Hypothalamus (tissue), 51 donors: ENCODE measurements around the gene PNPLA7.
"Not testable (repeated sequence)": the region's sequence is repeated elsewhere in the genome, so short reads cannot be mapped to it uniquely, and the experiment has no call there.

ENCODE experiments used
- DNase-seq, 51 donors: peaks; one replicate each; lab custom pipeline; 2025; lab: John Stamatoyannopoulos, UW

PNPLA7 gene

DNA sequence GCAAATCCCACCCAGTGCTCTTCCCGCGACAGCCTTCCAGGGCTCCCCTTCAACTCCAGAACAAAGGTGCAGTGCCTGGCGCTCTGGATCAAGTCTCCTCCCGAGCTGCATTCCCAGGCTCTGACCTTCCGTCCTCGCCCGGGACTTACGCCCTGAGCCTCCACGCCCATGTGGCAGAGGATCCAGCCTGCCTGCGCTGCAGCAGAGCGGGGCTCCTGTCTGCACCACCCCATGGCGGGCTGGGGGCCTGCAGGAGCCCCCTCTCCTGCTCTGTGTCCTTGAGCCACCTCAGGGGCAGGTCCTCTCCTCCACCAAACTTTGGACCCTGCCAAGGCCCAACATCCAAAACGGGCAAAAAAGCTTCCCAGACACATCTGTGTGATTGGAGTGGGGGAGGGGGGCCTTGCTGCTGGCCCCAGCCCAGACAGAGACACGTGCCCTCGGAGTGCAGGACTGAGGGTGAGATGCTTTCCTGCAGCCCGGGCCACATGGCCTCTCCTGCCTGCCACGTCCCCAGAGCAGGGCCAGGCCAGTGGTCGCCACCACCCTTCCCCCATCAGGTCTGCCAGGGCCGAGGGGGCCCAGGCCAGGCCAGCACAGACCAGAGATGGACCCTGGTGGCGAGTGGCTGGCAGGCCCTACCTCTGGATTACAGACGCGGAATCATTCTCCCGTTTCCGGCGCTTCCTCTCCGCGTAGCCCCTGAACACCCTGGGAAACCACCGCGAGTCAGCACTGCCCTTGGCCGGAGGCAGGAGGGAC, 95.4 kb downstream of the PNPLA7 start:
- no peak for DNase-seq

DNA sequence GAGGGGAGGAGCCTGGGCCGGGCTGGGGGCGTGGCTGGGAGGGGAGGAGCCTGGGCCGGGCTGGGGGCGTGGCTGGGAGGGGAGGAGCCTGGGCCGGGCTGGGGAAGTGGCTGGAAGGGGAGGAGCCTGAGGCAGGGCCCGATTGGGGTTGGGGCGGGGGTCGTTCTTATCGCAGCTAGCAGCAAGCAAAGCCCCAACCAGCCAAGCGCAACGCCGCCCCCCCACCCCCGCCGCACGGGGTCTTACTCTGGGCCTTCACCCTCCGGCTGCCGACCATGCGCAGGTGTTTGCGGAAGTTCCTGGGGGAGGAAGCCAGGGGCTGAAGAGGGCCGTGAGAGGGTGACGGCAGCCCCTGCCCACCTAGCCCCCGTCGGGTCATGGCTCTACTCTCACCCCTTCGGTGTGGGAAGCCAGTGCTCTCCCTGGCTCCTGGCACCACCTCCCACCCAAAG, 96.0 kb downstream of the PNPLA7 start:
- peak in 4 of 51 donors; percentile 38 to 65 (median 50) for DNase-seq

GRCh38 chr9:137453643-137454081, 96.5 kb downstream of the PNPLA7 start:
- DNase-seq: peak in 17 of 51 donors; percentile 18 to 65 (median 48)

DNA sequence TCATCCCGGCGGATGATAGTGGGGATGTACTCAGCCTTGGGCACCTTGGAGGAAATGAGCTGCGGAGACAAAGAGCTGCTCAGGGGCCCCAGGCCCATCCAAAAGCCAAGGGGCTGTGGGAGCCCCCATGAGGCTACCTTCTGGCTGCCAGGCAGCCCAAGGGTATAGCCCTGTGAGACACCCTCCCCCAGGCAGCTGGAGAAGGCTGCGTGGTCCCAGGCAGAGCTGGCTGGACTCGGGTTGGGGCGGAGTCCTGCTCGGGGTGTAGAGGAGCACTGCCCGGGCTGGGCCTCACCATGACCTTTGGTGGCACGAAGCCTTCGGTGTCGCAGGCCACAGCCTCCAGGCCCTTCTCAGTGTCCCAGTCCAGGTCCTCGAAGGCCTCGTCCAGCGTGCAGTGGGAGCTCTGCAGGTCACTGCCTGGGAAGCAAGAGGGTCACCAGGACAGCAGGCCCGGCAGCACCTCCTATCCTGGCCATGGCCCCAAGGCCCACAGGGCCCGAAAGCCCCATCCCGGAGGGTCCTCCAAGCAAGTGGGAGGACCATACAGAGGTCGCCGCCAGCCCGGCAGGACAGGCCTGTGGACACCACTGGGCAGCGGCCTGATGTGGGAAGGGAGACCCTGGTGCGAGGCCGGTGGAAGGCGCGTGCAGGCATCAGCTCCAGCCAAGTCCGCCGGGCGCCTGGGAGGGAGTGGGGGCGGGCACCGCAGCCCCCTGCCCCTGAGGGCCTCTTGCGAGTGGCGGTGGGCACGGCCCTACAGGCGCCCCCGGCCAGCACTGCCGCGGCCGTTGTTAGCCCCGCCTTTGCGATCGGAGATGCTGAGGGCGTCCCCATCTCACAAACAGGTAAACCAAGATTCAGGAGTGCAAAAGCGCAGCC, 97.2 kb downstream of the PNPLA7 start:
- no peak for DNase-seq

DNA sequence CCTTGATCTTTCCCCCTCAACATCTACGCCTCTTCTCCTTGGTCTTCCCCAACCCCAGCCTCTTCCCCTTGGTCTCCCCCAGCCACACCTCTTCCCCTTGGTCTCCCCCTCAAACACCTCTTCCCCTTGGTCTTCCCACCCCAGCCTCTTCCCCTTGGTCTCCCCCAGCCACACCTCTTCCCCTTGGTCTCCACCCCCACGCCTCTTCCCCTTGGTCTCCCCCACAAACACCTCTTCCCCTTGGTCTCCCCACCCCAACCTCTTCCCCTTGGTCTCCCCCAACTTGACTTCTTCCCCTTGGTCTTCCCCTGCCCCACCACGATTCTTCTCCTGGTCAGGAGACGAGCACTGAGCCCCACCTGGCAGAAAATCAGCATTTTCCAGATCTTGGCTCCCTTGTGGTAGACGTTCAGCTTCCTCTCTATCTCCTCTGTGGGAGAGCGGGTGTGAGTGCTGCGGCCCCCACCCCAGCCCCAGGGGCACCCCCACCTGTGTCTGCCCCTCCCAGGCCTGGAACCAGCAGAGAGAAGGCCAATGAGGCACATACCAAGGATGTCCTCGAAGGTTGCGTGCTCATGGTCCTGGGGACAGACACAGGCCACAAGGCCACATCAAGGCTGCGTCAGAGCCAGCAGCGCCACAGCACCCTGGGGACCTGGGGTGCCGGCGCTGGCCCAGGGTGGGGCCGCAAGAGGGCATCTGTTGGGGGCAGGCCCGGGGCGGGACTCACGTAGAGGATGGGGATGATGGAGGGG, 98.0 kb downstream of the PNPLA7 start:
- DNase-seq: no peak

- DNase-seq: not testable (repeated sequence)
Measured at GRCh38 chr9:137451264-137452005, 98.8 kb downstream of the PNPLA7 start.

DNA sequence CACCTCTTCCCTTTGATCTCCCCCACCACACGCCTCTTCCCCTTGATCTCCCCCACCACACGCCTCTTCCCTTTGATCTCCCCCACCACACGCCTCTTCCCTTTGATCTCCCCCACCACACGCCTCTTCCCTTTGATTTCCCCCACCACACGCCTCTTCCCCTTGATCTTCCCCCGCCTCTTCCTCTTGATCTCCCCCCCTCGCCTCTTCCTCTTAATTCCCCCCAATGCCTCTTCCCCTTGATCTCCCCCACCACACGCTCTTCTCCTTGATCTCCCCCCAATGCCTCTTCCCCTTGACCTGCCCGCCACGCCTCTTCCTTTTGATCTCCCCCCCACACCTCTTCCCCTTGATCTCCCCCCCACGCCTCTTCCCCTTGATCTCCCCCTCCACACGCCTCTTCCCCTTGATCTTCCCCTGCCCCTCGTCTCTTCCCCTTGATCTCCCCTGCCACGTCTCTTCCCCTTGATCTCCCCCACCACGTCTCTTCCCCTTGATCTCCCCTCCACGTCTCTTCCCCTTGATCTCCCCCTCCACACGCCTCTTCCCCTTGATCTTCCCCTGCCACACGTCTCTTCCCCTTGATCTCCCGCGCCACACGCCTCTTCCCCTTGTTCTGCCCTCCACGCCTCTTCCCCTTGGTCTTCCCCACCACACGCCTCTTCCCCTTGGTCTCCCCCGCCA, 99.5 kb downstream of the PNPLA7 start:
- not testable (repeated sequence) for DNase-seq

DNA sequence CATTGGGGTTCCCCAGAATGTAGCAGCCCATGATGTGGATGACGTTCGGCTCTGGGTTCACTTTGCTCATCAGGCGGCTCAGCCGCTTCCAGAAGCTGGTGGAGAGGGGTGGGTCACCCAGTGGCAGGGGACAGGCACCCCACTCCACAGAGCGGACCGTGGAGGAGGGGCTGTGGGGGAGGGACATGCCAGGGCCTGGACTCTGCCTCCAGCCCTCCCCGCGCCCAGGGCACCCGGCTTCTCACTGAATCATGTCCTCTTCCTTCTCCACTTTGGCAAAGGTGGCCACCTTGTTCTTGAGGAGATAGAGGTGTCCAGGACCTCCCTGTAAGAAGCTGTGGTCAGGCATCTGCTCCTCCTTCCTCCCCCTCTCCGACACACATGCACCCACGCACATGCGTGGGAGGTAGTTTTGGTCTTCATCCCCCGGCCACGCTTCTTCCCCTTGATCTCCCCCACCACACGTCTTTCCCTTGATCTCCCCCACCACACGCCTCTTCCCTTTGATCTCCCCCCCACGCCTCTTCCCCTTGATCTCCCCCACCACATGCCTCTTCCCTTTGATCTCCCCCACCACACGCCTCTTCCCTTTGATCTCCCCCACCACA, 100.2 kb downstream of the PNPLA7 start:
- DNase-seq: no peak

DNA sequence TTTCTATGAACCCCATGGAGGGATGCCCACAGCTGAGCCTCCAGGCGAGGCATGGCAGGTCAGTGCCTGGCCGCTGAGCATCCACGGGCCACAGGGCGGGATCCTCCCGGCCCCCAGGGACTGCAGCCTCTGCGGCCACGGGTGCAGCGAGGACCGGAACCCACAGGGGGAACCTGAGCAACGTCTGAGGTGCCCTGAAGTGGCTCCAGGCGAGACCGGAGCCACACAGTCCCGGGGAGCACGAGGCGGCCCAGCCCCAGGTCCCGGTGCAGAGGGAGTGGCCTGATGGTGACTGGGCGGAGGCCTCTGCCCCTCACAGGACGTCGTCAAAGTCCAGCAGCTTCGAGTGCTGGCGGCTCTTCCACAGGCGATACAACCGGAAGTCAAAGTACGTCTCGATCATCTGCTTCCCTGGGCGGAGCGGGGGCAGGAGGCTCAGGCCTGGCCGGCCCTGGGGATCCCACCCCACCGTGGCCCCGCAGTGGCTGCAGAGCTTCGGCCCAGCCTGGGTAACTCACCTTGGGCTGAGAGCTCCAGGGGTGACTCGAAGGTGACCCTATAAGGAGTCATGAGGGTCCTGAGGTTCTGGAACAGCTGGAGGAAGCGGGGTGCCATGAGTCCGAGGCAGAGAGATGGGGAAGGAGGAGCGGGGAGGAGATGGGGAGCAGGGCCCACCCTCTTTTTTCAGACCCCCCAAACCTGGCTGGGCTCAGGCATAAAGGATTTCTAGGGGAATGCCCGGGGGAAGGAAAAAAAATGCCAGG, 100.9 kb downstream of the PNPLA7 start:
- DNase-seq: no peak

DNA sequence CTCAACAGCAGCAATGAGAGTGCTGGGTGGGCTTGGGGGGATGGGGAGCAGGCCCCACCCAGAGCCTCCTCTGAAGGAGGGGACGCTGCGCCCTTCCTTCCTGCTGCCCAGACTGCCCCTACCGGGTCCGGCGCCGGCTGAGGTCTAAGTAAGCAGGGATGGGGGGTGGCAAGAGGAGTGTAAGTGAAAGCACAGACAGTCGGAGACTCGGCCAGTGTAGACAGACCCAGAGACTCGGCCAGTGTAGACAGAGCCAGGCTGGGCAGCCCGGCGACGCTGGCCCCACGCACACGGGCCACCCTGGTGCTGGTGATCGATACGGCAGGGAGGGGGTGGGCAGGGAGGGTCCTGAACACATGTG, 101.6 kb downstream of the PNPLA7 start:
- DNase-seq: no peak

GRCh38 chr9:137447722-137448601, 102.2 kb downstream of the PNPLA7 start:
- DNase-seq: peak in 22 of 51 donors; percentile 20 to 69 (median 44)

- DNase-seq: peak in 7 of 51 donors; percentile 14 to 49 (median 30)
Measured at GRCh38 chr9:137446851-137447471, 103.2 kb downstream of the PNPLA7 start.

GRCh38 chr9:137445930-137446431, 104.2 kb downstream of the PNPLA7 start:
- DNase-seq: no peak

DNA sequence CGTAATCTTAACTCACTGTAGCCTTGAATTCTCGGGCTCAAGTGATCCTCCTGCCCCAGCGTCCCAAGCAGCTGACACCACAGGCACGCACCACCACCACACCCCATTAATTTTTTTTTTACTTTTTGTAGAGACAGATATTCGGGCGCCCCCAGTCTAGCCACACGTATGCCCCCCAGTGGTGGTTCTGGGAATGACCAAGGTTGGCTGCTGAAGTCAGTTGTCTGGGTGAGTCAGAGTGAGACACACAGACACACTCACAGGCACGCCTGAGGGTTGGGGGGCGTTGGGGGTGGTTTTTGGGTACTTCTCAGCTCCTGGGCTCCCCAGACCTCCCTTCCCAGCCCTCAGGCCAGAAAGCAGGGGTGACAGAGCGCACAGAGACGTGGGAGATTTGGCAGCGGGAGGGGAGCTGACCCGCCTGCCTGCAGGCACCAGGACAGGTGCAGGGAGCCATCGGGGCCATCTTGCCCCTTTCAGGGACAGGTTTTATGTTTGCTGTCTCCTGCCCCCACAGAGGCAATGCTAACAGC, 104.9 kb downstream of the PNPLA7 start:
- DNase-seq: peak in 39 of 51 donors; percentile 11 to 83 (median 48)

- DNase-seq: no peak
Measured at GRCh38 chr9:137444106-137444790, 106.0 kb downstream of the PNPLA7 start.

DNA sequence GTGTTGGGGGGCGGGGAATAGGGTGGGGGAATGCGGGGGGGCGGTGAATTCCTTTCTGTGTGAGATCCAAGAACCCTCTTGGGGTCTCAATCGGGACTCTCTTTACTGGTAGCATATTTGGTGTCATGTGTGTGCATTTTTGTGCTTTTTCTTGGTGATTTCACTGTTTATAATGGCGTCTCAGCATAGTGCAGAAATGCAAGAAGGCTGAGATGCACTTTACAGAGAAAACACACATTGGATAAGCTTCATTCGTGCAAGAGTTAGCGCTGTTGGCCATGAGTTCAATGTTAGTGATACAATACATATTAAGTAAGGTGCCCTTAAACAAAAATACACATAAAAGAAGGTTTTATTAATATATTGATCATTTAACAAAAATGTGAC, 108.3 kb downstream of the PNPLA7 start:
- no peak for DNase-seq
